HepG2 (cell line): ENCODE measurements around the gene IER2. TPM values are rescaled to one million over a fixed set of nuclear protein-coding genes. Genes with fewer than 3 reads are reported as not detected.
A peak's percentile ranks its signal among the peaks of the same experiment; 100 is the strongest.
"Not testable (repeated sequence)": the region's sequence is repeated elsewhere in the genome, so short reads cannot be mapped to it uniquely, and the experiment has no call there.

Experiments
- ATAC-seq: fragments of 200-7000 bp; cut with Tn5 transposase; 3 replicates; pipeline ENCODE4 v1.9.1; 2020; ENCODE audit warnings: mild to moderate bottlenecking, moderate library complexity
- BruUV-seq: library from RNA; stranded (reverse); fragments of 400-500 nt; replicated peaks from 2 replicates; lab custom pipeline; 2021; lab: Mats Ljungman, UMichigan
- CTCF ChIA-PET: fragments of 300-600 bp; formaldehyde crosslinking; extraction: SDS; loops from one replicate; lab custom pipeline; 2021; ENCODE audit warnings: low total read pairs, inconsistent platforms, low intra/inter-chr PET ratio; lab: Yijun Ruan, JAX
- POLR2A ChIA-PET: fragments of 350-600 bp; sonication (Branson Sonifier 250); formaldehyde crosslinking; loops from one replicate; lab custom pipeline; 2020; ENCODE audit warnings: antibody characterized with exemption, inconsistent platforms; lab: Yijun Ruan, JAX
- DNase-seq: peaks from one replicate; pipeline ENCODE4 v3.0.0-alpha.2; 2015; ENCODE audit warnings: low spot score
- FAIRE-seq: peaks from 3 replicates; lab custom pipeline; 2011; peaks lifted over from hg19 to GRCh38; lab: Jason Lieb, UNC
- H2AFZ ChIP-seq: one replicate; pipeline ENCODE4 v1.6.1; 2011; ENCODE audit warnings: low read length, inconsistent platforms
- H3K27ac ChIP-seq: fragments of 300-600 bp; 3 replicates; pipeline ENCODE4 v1.8.0; 2011; ENCODE audit warnings: mixed run types, mild to moderate bottlenecking, mixed read lengths, low read length, inconsistent platforms; ENCODE audit not compliant: insufficient read depth; ENCODE audit errors: extremely low read length
- H3K27me3 ChIP-seq, 2 experiments: fragments of 200-600 bp in 1 of 2; 2 replicates in 1 of 2; 3 replicates in 1 of 2; pipeline versions ENCODE4 v1.6.0 to v1.8.0; 2011; ENCODE audit warnings: low read length in 2 of 2, mild to moderate bottlenecking in 2 of 2, moderate library complexity in 2 of 2, inconsistent platforms in 1 of 2; ENCODE audit not compliant: insufficient read depth in 2 of 2, control insufficient read depth in 1 of 2
- H3K36me3 ChIP-seq, 2 experiments: fragments of 200-600 bp in 1 of 2; replicated peaks in 1 of 2; 2 replicates in 1 of 2; 3 replicates in 1 of 2; pipeline versions ENCODE4 v1.5.1 to v1.8.0; 2011; ENCODE audit warnings: low read length in 2 of 2, inconsistent platforms in 1 of 2; ENCODE audit not compliant: insufficient read depth in 2 of 2, control insufficient read depth in 1 of 2
- H3K4me1 ChIP-seq: 2 replicates; pipeline ENCODE4 v1.5.1; 2012; ENCODE audit warnings: low read length, inconsistent platforms; ENCODE audit not compliant: insufficient read depth
- H3K4me2 ChIP-seq: 2 replicates; pipeline ENCODE4 v1.6.0; 2011; ENCODE audit warnings: low read depth, low read length, inconsistent platforms
- H3K4me3 ChIP-seq, 3 experiments: fragments of 200-600 bp in 1 of 3; sonication (generic), shearing (Covaris generic) in 1 of 3; replicated peaks in 1 of 3; 2 replicates each; pipeline ENCODE4 v1.5.1; 2011 to 2016; ENCODE audit warnings: low read length in 3 of 3, inconsistent platforms in 2 of 3, low read depth in 2 of 3, mild to moderate bottlenecking in 2 of 3, control low read depth in 1 of 3, mixed read lengths in 1 of 3; ENCODE audit not compliant: insufficient read depth in 1 of 3
- H3K79me2 ChIP-seq: one replicate; pipeline ENCODE4 v1.6.1; 2011; ENCODE audit warnings: low read length, inconsistent platforms; ENCODE audit not compliant: insufficient read depth
- H3K9ac ChIP-seq: 2 replicates; pipeline ENCODE4 v1.6.0; 2011; ENCODE audit warnings: mild to moderate bottlenecking, low read depth, low read length, inconsistent platforms; ENCODE audit not compliant: insufficient read depth
- H3K9me3 ChIP-seq: 2 replicates; pipeline ENCODE4 v1.5.1; 2012; ENCODE audit warnings: mild to moderate bottlenecking, low read length
- H4K20me1 ChIP-seq: 2 replicates; pipeline ENCODE4 v1.6.0; 2011; ENCODE audit warnings: inconsistent platforms, mild to moderate bottlenecking, low read length, moderate library complexity; ENCODE audit not compliant: insufficient read depth
- FOXC1 ChIP-seq: sonication (generic); formaldehyde crosslinking; IDR thresholded peaks from 2 replicates; pipeline ENCODE4 v1.8.0; 2022; ENCODE audit warnings: mild to moderate bottlenecking, missing genetic modification reagents, borderline replicate concordance
- KDM5B ChIP-seq: sonication (generic); formaldehyde crosslinking; IDR thresholded peaks from 2 replicates; pipeline ENCODE4 v1.4.0; 2020; ENCODE audit warnings: missing genetic modification reagents, mild to moderate bottlenecking, borderline replicate concordance
- MED8 ChIP-seq: sonication (generic); formaldehyde crosslinking; IDR thresholded peaks from 2 replicates; pipeline ENCODE4 v1.8.1; 2023; ENCODE audit warnings: mild to moderate bottlenecking, missing genetic modification reagents; ENCODE audit not compliant: insufficient replicate concordance
- TP53 ChIP-seq: sonication (generic); formaldehyde crosslinking; conservative IDR thresholded peaks from 2 replicates; pipeline ENCODE4 v1.4.0; 2020; ENCODE audit warnings: missing genetic modification reagents
- ZFX ChIP-seq: sonication (generic); formaldehyde crosslinking; IDR thresholded peaks from 2 replicates; pipeline ENCODE4 v1.4.0; 2020; ENCODE audit warnings: mild to moderate bottlenecking, low read depth, missing genetic modification reagents, moderate library complexity
- ZFY ChIP-seq: sonication (generic); formaldehyde crosslinking; IDR thresholded peaks from 2 replicates; pipeline ENCODE4 v1.4.0; 2020; ENCODE audit warnings: missing genetic modification reagents
- ZNF180 ChIP-seq: sonication (generic); formaldehyde crosslinking; IDR thresholded peaks from 2 replicates; pipeline ENCODE4 v1.4.0; 2020; ENCODE audit warnings: low read depth, missing genetic modification reagents, borderline replicate concordance
- ZNF501 ChIP-seq: sonication (generic); formaldehyde crosslinking; IDR thresholded peaks from 2 replicates; pipeline ENCODE4 v1.5.1; 2020; ENCODE audit warnings: mild to moderate bottlenecking, moderate library complexity, missing genetic modification reagents
- ZNF670 ChIP-seq: sonication (generic); formaldehyde crosslinking; IDR thresholded peaks from 2 replicates; pipeline ENCODE4 v1.8.0; 2022; ENCODE audit warnings: mild to moderate bottlenecking, missing genetic modification reagents, borderline replicate concordance
- ZNF776 ChIP-seq: sonication (generic); formaldehyde crosslinking; IDR thresholded peaks from 2 replicates; pipeline ENCODE4 v1.4.0; 2020; ENCODE audit warnings: mild to moderate bottlenecking, missing genetic modification reagents
- WGBS: methylation state at CpG from one replicate; pipeline ENCODE4 v1.1.6; 2017; ENCODE audit warnings: low lambda C conversion rate; 5-methylcytosine and 5-hydroxymethylcytosine counted together
- in situ Hi-C: cut with HindIII; loops from 2 replicates; pipeline ENCODE4 v1.10.0; 2017; ENCODE audit warnings: low pct_unique_long_range_greater_than_20kb; ENCODE audit not compliant: extremely low pct_ligation_motif_present
- intact Hi-C: fragments of 100-400 bp; cut with micrococcal nuclease; formaldehyde crosslinking; loops from one replicate; pipeline ENCODE4 v1.10.0; 2022; ENCODE audit not compliant: unreplicated experiment
- polyA plus RNA-seq, 8 experiments: library from polyadenylated mRNA; depleted of rRNA in 3 of 8; stranded (reverse) in 7 of 8; unstranded in 1 of 8; fragments of >200 nt; fragmentation: Illumina TruSeq in 4 of 8; extraction: Trizol in 4 of 8; gene quantifications; 2 replicates each; pipeline versions ENCODE4 v1.2.1 to v1.2.3, GENCODE V29; 2011 to 2016; ENCODE audit warnings: low read depth in 4 of 8, missing spikeins in 1 of 8, mixed read lengths in 1 of 8; ENCODE audit not compliant: insufficient read depth in 1 of 8
- total RNA-seq, 5 experiments: library from RNA; depleted of rRNA; stranded (reverse); fragments of >200 nt; fragmentation: Illumina TruSeq; extraction: Trizol; gene quantifications; 2 replicates each; pipeline ENCODE4 v1.2.3, GENCODE V29; 2016; ENCODE audit warnings: low read depth in 1 of 5
- TF ChIP-seq, protein P1 (sequence below): sonication (generic); formaldehyde crosslinking; IDR thresholded peaks from 2 replicates; pipeline ENCODE4 v1.8.1; 2023; ENCODE audit warnings: mild to moderate bottlenecking, missing genetic modification reagents, borderline replicate concordance
- TF ChIP-seq, protein P2 (sequence below): sonication (generic); formaldehyde crosslinking; IDR thresholded peaks from 2 replicates; pipeline ENCODE4 v1.4.0; 2020; ENCODE audit warnings: mild to moderate bottlenecking, missing genetic modification reagents
- TF ChIP-seq, protein P3 (sequence below): sonication (generic); formaldehyde crosslinking; IDR thresholded peaks from 2 replicates; pipeline ENCODE4 v1.4.0; 2020; ENCODE audit warnings: missing genetic modification reagents, mild to moderate bottlenecking, borderline replicate concordance

The IER2 gene
- total and polyA plus RNA-seq, 2 of the 13 experiments (the other 11 are each of a cell fraction or from before 2014, with no cell fraction given): 10.1 to 14.3 TPM

DNA sequence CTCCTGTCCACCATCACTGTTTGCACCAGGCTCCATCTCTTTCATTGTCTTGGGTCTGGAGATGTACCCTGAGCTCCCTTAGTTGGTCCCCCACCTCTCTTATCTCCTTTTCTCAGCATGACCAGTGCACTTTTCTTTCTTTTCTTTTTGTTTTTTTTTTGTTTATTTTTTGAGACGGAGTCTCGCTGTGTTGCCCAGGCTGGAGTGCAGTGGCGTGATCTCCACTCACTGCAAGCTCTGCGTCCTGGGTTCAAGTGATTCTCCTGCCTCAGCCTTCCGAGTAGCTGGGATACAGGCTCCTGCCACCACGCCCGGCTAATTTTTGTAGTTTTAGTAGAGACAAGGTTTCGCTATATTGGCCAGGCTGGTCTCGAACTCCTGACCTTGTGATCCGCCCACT is 28.1 kb downstream of the IER2 start:
- H3K4me2 ChIP-seq: not testable (repeated sequence)
- 73% methylated on average over 10 of the region's 10 CpGs for WGBS

DNA sequence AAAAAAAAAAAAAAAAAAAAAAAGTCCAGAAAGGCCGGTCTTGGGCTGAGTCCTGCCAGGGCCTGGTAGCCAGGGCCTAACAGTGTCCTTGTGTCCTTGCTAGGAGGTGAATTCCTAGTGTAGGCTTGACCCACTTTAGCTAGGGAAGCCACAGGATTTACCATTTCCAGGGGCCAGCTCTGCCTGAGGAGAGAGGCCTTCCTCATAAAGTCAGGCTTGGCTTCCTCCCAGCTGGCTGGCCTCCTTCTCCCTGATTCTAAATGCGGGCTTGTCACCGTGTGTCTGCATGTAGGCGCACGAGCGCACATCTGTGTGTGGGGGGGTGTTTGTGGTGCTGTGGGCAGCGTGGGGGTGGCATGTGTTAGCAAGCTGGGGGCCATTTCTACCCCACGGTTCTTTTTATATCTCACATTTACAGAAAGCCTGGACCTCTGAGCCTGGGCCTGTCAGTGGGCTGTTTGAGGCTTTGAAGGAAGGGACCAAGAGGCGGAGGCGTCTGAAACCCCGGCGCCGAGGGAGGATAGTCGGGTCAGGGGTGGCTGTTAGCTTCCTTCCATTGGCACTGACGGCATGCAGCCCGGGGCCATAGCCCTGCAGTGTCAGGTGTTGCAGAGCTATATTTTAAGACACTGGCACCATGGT is 31.7 kb downstream of the IER2 start:
- H3K4me1 ChIP-seq: peaks cover 22% of the 10 kb centered on the region
- H3K79me2 ChIP-seq: no peaks in the 10 kb centered on the region
- ATAC-seq (peak; percentile 54), FAIRE-seq (no peak), DNase-seq (no peak)
- in situ Hi-C loops (no loop called here), intact Hi-C loops (no loop called here)
- POLR2A ChIA-PET: interaction anchor here (0.6 to 4.4 kb wide), 12 partner anchors 9 to 1181 kb away, joined by 3 to 25 read pairs (median 6); no protein-coding TSS in a partner anchor
- no peaks in the 10 kb centered on the region for H3K36me3 ChIP-seq
- peak overlapping the region; percentile 20 for H2AFZ ChIP-seq
- peak overlapping the region; percentile 20 to 58 (median 55); a peak in 5 of 6 replicates for H3K4me3 ChIP-seq
- WGBS: 3% methylated on average over 9 of the region's 16 CpGs
- no TSS peak for BruUV-seq
- 0 out of 5 replicates have a peak, but pooled peaks cover 0 to 4% of the 10 kb centered on the region in 2 experiments for H3K27me3 ChIP-seq
- H3K9me3 ChIP-seq: no peaks in the 10 kb centered on the region
- CTCF ChIA-PET: no interaction called here
- peak overlapping the region; percentile 66 for H3K4me2 ChIP-seq
- peak overlapping the region; percentile 50 for H3K9ac ChIP-seq
- no peak overlapping the region for H3K27ac ChIP-seq
- no peaks in the 10 kb centered on the region for H4K20me1 ChIP-seq
- TF ChIP-seq ZNF776 (CRISPR knock-in tag) (no peak), ZFY (CRISPR knock-in tag) (0 out of 2 replicates have a peak, but pooled peaks have one; percentile 18), ZNF670 (CRISPR knock-in tag) (no peak), MED8 (CRISPR knock-in tag) (no peak), ZNF180 (CRISPR knock-in tag) (no peak), ZFX (CRISPR knock-in tag) (peak; percentile 69), FOXC1 (CRISPR knock-in tag) (no peak), TP53 (no peak), KDM5B (CRISPR knock-in tag) (0 out of 2 replicates have a peak, but pooled peaks have one; percentile 30), ZNF501 (CRISPR knock-in tag) (0 out of 2 replicates have a peak, but pooled peaks have one; percentile 16)
- TF ChIP-seq, protein P1, sequence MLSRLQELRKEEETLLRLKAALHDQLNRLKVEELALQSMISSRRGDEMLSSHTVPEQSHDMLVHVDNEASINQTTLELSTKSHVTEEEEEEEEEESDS (CRISPR knock-in tag): no peak
- TF ChIP-seq, protein P2, sequence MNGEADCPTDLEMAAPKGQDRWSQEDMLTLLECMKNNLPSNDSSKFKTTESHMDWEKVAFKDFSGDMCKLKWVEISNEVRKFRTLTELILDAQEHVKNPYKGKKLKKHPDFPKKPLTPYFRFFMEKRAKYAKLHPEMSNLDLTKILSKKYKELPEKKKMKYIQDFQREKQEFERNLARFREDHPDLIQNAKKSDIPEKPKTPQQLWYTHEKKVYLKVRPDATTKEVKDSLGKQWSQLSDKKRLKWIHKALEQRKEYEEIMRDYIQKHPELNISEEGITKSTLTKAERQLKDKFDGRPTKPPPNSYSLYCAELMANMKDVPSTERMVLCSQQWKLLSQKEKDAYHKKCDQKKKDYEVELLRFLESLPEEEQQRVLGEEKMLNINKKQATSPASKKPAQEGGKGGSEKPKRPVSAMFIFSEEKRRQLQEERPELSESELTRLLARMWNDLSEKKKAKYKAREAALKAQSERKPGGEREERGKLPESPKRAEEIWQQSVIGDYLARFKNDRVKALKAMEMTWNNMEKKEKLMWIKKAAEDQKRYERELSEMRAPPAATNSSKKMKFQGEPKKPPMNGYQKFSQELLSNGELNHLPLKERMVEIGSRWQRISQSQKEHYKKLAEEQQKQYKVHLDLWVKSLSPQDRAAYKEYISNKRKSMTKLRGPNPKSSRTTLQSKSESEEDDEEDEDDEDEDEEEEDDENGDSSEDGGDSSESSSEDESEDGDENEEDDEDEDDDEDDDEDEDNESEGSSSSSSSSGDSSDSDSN: peak; percentile 31; the same call in 1 of the 2 replicates
- TF ChIP-seq, protein P3, sequence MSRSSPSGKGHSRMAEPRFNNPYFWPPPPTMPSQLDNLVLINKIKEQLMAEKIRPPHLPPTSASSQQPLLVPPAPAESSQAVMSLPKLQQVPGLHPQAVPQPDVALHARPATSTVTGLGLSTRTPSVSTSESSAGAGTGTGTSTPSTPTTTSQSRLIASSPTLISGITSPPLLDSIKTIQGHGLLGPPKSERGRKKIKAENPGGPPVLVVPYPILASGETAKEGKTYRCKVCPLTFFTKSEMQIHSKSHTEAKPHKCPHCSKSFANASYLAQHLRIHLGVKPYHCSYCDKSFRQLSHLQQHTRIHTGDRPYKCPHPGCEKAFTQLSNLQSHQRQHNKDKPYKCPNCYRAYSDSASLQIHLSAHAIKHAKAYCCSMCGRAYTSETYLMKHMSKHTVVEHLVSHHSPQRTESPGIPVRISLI (CRISPR knock-in tag): peak; percentile 64; the same call in 1 of the 2 replicates

More for the DNA sequence above, 28.1 kb downstream of the IER2 start:
- POLR2A ChIA-PET, DNase-seq, H3K79me2 ChIP-seq, intact Hi-C loops, H3K27me3 ChIP-seq, BruUV-seq, H2AFZ ChIP-seq, CTCF ChIA-PET, H3K27ac ChIP-seq, FAIRE-seq, H3K9me3 ChIP-seq, H4K20me1 ChIP-seq, H3K4me3 ChIP-seq, H3K36me3 ChIP-seq, in situ Hi-C loops, ATAC-seq, H3K9ac ChIP-seq: not testable (repeated sequence)
- H3K4me1 ChIP-seq: peaks cover 22% of the 10 kb centered on the region
